ENCODE data around the gene FUBP1.

DNA sequence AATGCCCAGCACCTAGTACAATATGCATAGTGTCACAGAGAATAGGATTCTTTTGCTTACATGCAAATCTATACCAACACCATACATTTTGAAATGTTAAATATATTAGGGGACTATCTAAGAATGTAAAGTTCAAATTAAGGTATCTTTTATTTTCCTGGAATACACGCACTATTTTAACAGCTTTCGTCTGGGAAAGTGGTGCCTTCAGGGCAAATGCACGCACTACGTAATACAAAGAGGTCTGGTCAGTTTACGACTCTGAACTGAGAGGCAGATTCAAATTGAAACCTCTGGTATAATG, 931 bp downstream of the FUBP1 start:
- TF ChIP-seq, protein P1, sequence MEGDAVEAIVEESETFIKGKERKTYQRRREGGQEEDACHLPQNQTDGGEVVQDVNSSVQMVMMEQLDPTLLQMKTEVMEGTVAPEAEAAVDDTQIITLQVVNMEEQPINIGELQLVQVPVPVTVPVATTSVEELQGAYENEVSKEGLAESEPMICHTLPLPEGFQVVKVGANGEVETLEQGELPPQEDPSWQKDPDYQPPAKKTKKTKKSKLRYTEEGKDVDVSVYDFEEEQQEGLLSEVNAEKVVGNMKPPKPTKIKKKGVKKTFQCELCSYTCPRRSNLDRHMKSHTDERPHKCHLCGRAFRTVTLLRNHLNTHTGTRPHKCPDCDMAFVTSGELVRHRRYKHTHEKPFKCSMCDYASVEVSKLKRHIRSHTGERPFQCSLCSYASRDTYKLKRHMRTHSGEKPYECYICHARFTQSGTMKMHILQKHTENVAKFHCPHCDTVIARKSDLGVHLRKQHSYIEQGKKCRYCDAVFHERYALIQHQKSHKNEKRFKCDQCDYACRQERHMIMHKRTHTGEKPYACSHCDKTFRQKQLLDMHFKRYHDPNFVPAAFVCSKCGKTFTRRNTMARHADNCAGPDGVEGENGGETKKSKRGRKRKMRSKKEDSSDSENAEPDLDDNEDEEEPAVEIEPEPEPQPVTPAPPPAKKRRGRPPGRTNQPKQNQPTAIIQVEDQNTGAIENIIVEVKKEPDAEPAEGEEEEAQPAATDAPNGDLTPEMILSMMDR (IDR thresholded peaks at IDR 0.05; ENCODE audit: low read depth, low read length, poor library complexity, severe bottlenecking): no peak
- TF ChIP-seq EZH2phosphoT487 (IDR thresholded peaks at IDR 0.05; ENCODE audit: borderline replicate concordance, low read length): no peak
